IMR-90 (cell line): ENCODE results near the gene TSPEAR. TPM values are rescaled to one million over a fixed set of nuclear protein-coding genes. Genes with fewer than 3 reads are reported as not detected.

Experiments used
- ATAC-seq: fragments of 200-7000 bp; cut with Tn5 transposase; 2 replicates; pipeline ENCODE4 v1.9.1; 2020; ENCODE audit warnings: low read depth, mild to moderate bottlenecking, moderate library complexity
- BruUV-seq: library from RNA; stranded (reverse); fragments of 400-500 nt; replicated peaks from 2 replicates; lab custom pipeline; 2021; lab: Mats Ljungman, UMichigan
- CTCF ChIA-PET: fragments of 300-600 bp; formaldehyde crosslinking; extraction: SDS; loops from one replicate; lab custom pipeline; 2021; ENCODE audit warnings: antibody characterized with exemption; lab: Yijun Ruan, JAX
- POLR2A ChIA-PET: fragments of 300-600 bp; sonication (Branson Sonifier 250); formaldehyde crosslinking; loops from one replicate; lab custom pipeline; 2022; ENCODE audit warnings: antibody characterized with exemption; ENCODE audit not compliant: unreplicated experiment; lab: Charles Lee
- DNase-seq: peaks from one replicate; pipeline ENCODE4 v3.0.0; 2013
- H2AFZ ChIP-seq: replicated peaks from 2 replicates; pipeline ENCODE3; 2013; ENCODE audit warnings: low read length, mild to moderate bottlenecking; ENCODE audit not compliant: poor library complexity
- H2AK5ac ChIP-seq: 2 replicates; pipeline ENCODE4 v1.6.1; 2013; ENCODE audit warnings: low read depth, low read length, inconsistent platforms
- H2AK9ac ChIP-seq: replicated peaks from 2 replicates; pipeline ENCODE3; 2013; ENCODE audit warnings: mild to moderate bottlenecking, low read depth, low read length, moderate library complexity; ENCODE audit not compliant: poor library complexity
- H2BK120ac ChIP-seq: 2 replicates; pipeline ENCODE4 v1.6.1; 2013; ENCODE audit warnings: low read depth, low read length, inconsistent platforms
- H2BK15ac ChIP-seq: 3 replicates; pipeline ENCODE4 v1.6.1; 2013; ENCODE audit warnings: low read depth, low read length, inconsistent platforms
- H2BK20ac ChIP-seq: 2 replicates; pipeline ENCODE4 v1.6.1; 2013; ENCODE audit warnings: low read depth, mild to moderate bottlenecking, inconsistent platforms, low read length, moderate library complexity
- H2BK5ac ChIP-seq: 2 replicates; pipeline ENCODE4 v1.6.1; 2013; ENCODE audit warnings: mild to moderate bottlenecking, low read depth, low read length, inconsistent platforms; ENCODE audit not compliant: poor library complexity, severe bottlenecking
- H3K14ac ChIP-seq: replicated peaks from 2 replicates; pipeline ENCODE4 v1.6.1; 2013; ENCODE audit warnings: low read depth, low read length, inconsistent platforms
- H3K18ac ChIP-seq: 2 replicates; pipeline ENCODE4 v1.6.1; 2013; ENCODE audit warnings: low read depth, low read length, control low read depth
- H3K23ac ChIP-seq: 2 replicates; pipeline ENCODE4 v1.6.1; 2013; ENCODE audit warnings: low read depth, low read length, inconsistent platforms
- H3K27ac ChIP-seq: 2 replicates; pipeline ENCODE4 v1.5.1; 2013; ENCODE audit warnings: mild to moderate bottlenecking, control low read depth, low read length; ENCODE audit not compliant: insufficient read depth
- H3K27me3 ChIP-seq: 2 replicates; pipeline ENCODE4 v1.6.1; 2013; ENCODE audit warnings: low read length; ENCODE audit not compliant: control insufficient read depth, insufficient read depth
- H3K36me3 ChIP-seq: 2 replicates; pipeline ENCODE4 v1.6.1; 2013; ENCODE audit warnings: low read length, mixed read lengths; ENCODE audit not compliant: control insufficient read depth, insufficient read depth
- H3K4ac ChIP-seq: 2 replicates; pipeline ENCODE4 v1.6.1; 2013; ENCODE audit warnings: low read depth, low read length, inconsistent platforms
- H3K4me1 ChIP-seq: 2 replicates; pipeline ENCODE4 v1.6.1; 2013; ENCODE audit warnings: low read length, mixed read lengths; ENCODE audit not compliant: control insufficient read depth, insufficient read depth
- H3K4me2 ChIP-seq: 2 replicates; pipeline ENCODE4 v1.6.1; 2013; ENCODE audit warnings: low read depth, mild to moderate bottlenecking, control low read depth, low read length, moderate library complexity
- H3K4me3 ChIP-seq: 2 replicates; pipeline ENCODE4 v1.5.1; 2013; ENCODE audit warnings: low read depth, mild to moderate bottlenecking, control low read depth, low read length, moderate library complexity; ENCODE audit not compliant: insufficient read depth
- H3K56ac ChIP-seq: 2 replicates; pipeline ENCODE4 v1.6.1; 2013; ENCODE audit warnings: low read length, inconsistent platforms; ENCODE audit not compliant: insufficient read depth; ENCODE audit errors: extremely low read depth
- H3K79me1 ChIP-seq, 2 experiments: 2 replicates each; pipeline ENCODE4 v1.6.1; 2013; ENCODE audit warnings: low read length in 2 of 2, inconsistent platforms in 1 of 2, low read depth in 1 of 2
- H3K9ac ChIP-seq: 2 replicates; pipeline ENCODE4 v1.6.1; 2013; ENCODE audit warnings: low read depth, low read length, control low read depth
- H3K9me1 ChIP-seq: 2 replicates; pipeline ENCODE4 v1.6.1; 2013; ENCODE audit warnings: low read length, inconsistent platforms; ENCODE audit not compliant: insufficient read depth
- H3K9me3 ChIP-seq: 2 replicates; pipeline ENCODE4 v1.6.1; 2013; ENCODE audit warnings: low read length; ENCODE audit not compliant: control insufficient read depth, insufficient read depth
- H4K20me1 ChIP-seq: 2 replicates; pipeline ENCODE4 v1.6.1; 2013; ENCODE audit warnings: low read length, inconsistent platforms; ENCODE audit not compliant: insufficient read depth
- H4K5ac ChIP-seq: 2 replicates; pipeline ENCODE4 v1.6.1; 2013; ENCODE audit warnings: mild to moderate bottlenecking, low read depth, low read length, control low read depth
- H4K8ac ChIP-seq, 2 experiments: 2 replicates each; pipeline ENCODE4 v1.6.1; 2013; ENCODE audit warnings: low read depth in 2 of 2, low read length in 2 of 2, control low read depth in 1 of 2, inconsistent platforms in 1 of 2
- H4K91ac ChIP-seq: 2 replicates; pipeline ENCODE4 v1.6.1; 2013; ENCODE audit warnings: low read depth, low read length, inconsistent platforms; ENCODE audit not compliant: insufficient read depth
- CEBPB ChIP-seq: IDR thresholded peaks from 2 replicates; pipeline ENCODE4 v1.6.1; 2012; ENCODE audit warnings: low read depth, low read length, improper control_type of control experiment
- CHD1 ChIP-seq: IDR thresholded peaks from 2 replicates; pipeline ENCODE4 v1.6.1; 2012; ENCODE audit warnings: low read depth, low read length, improper control_type of control experiment
- FOS ChIP-seq: fragments of 150-350 bp; IDR thresholded peaks from 2 replicates; pipeline ENCODE4 v1.6.1; 2016; ENCODE audit warnings: low read depth, low read length
- MAZ ChIP-seq: IDR thresholded peaks from 2 replicates; pipeline ENCODE4 v1.6.1; 2012; ENCODE audit warnings: low read depth, mild to moderate bottlenecking, low read length, improper control_type of control experiment, moderate library complexity, borderline replicate concordance
- MXI1 ChIP-seq: IDR thresholded peaks from 2 replicates; pipeline ENCODE4 v1.6.1; 2012; ENCODE audit warnings: low read depth, mild to moderate bottlenecking, low read length, moderate library complexity, borderline replicate concordance
- POLR2A ChIP-seq: IDR thresholded peaks from 2 replicates; pipeline ENCODE4 v1.6.1; 2012; ENCODE audit warnings: mild to moderate bottlenecking, low read depth, low read length
- RAD21 ChIP-seq: IDR thresholded peaks from 2 replicates; pipeline ENCODE4 v1.6.1; 2012; ENCODE audit warnings: low read length, improper control_type of control experiment
- RCOR1 ChIP-seq: IDR thresholded peaks from 2 replicates; pipeline ENCODE4 v1.6.1; 2012; ENCODE audit warnings: mild to moderate bottlenecking, low read length, improper control_type of control experiment; ENCODE audit not compliant: insufficient replicate concordance
- RFX5 ChIP-seq: IDR thresholded peaks from 2 replicates; pipeline ENCODE4 v1.8.0; 2012; ENCODE audit warnings: low read depth, mild to moderate bottlenecking, low read length, moderate library complexity
- SMC3 ChIP-seq: fragments of 150-350 bp; IDR thresholded peaks from 2 replicates; pipeline ENCODE4 v1.6.1; 2016; ENCODE audit warnings: low read depth, mild to moderate bottlenecking, antibody characterized with exemption, low read length, moderate library complexity
- WGBS, 2 experiments: methylation state at CpG; one replicate each; pipeline versions ENCODE4 v1.1.5 to v1.1.7; 2013; ENCODE audit warnings: missing lambda C conversion rate in 2 of 2; ENCODE audit not compliant: insufficient read length in 1 of 2; ENCODE audit errors: extremely low coverage in 2 of 2; 5-methylcytosine and 5-hydroxymethylcytosine counted together
- dilution Hi-C: fragments of 300-500 bp; cut with HindIII; formaldehyde crosslinking; loops from one replicate; pipeline ENCODE4 v1.14.3; 2018; ENCODE audit warnings: low sequenced_read_pairs; ENCODE audit not compliant: unreplicated experiment
- in situ Hi-C: fragments of 300-500 bp; cut with MboI; formaldehyde crosslinking; loops from 3 replicates; pipeline ENCODE4 v1.14.3; 2019; ENCODE audit warnings: low sequenced_read_pairs, inconsistent platforms, mixed read lengths
- intact Hi-C: fragments of 100-400 bp; cut with micrococcal nuclease; formaldehyde crosslinking; loops from 2 replicates; pipeline ENCODE4 v1.10.0; 2022
- polyA plus RNA-seq, 3 experiments: library from polyadenylated mRNA; depleted of rRNA; stranded (reverse); fragments of >200 nt; gene quantifications; 2 replicates each; pipeline ENCODE4 v1.2.3, GENCODE V29; 2012; ENCODE audit warnings: low replicate concordance in 1 of 3
- total RNA-seq: library from RNA; depleted of rRNA; stranded (reverse); fragments of >200 nt; gene quantifications from 2 replicates; pipeline ENCODE4 v1.2.3, GENCODE V29; 2012
- TF ChIP-seq, protein P1 (sequence below): fragments of 150-350 bp; IDR thresholded peaks from 2 replicates; pipeline ENCODE4 v1.6.1; 2016; ENCODE audit warnings: low read depth, mild to moderate bottlenecking, low read length, moderate library complexity, borderline replicate concordance
- TF ChIP-seq, protein P2 (sequence below): fragments of 150-350 bp; IDR thresholded peaks from 2 replicates; pipeline ENCODE4 v1.6.1; 2017; ENCODE audit warnings: mild to moderate bottlenecking, antibody characterized with exemption, low read length, low read depth
- TF ChIP-seq, protein P3 (sequence below): conservative IDR thresholded peaks from 2 replicates; pipeline ENCODE4 v1.5.1; 2012; ENCODE audit warnings: mild to moderate bottlenecking, low read depth, low read length, improper control_type of control experiment

The TSPEAR gene
- total and polyA plus RNA-seq, 2 of the 4 experiments (the other 2 are of a cell fraction): not detected

DNA sequence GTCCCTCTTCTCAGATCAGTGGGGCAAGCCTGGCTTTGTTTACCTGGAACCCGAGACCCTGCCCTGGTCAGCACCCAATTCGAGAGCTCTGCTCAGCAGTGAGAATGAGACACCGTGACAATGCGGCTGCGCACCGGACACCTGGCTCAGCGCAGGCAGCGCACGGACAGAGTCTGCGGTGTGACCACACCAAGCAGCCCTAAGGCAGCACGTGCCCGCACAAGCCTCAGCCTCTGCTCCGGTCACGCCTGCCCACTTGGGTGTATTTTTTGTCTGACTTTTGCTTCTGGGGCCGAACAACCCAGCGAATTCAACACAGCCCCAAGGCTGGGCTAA, 94.8 kb downstream of the TSPEAR start:
- no peak overlapping the region for H3K9ac ChIP-seq
- no peaks in the 10 kb centered on the region for H3K36me3 ChIP-seq
- no peak overlapping the region for H3K27ac ChIP-seq
- no peak overlapping the region for H2BK20ac ChIP-seq
- no peak overlapping the region for H3K18ac ChIP-seq
- H2BK120ac ChIP-seq: no peak overlapping the region
- DNase-seq (no peak), ATAC-seq (no peak)
- H2AK5ac ChIP-seq: no peak overlapping the region
- H3K27me3 ChIP-seq: peaks cover 3% of the 10 kb centered on the region; the same call in 1 of the 2 replicates
- no peak overlapping the region for H3K14ac ChIP-seq
- no peak overlapping the region for H2AK9ac ChIP-seq
- H3K4me3 ChIP-seq: no peak overlapping the region
- H3K23ac ChIP-seq: no peak overlapping the region
- ChIA-PET POLR2A (no interaction called here), CTCF (no interaction called here)
- H4K5ac ChIP-seq: no peak overlapping the region
- WGBS, 2 experiments: 66% methylated on average over 11 of the region's 16 CpGs; no CpG with 5 or more reads in 1 of the 2 experiments
- H3K4me2 ChIP-seq: no peak overlapping the region
- no peak overlapping the region for H3K56ac ChIP-seq
- H4K20me1 ChIP-seq: no peaks in the 10 kb centered on the region
- in situ Hi-C loops: no loop called here
- H2BK15ac ChIP-seq: no peak overlapping the region
- H2BK5ac ChIP-seq: no peak overlapping the region
- no peak overlapping the region for H2AFZ ChIP-seq
- dilution Hi-C loops: no loop called here
- no peaks in the 10 kb centered on the region for H3K9me1 ChIP-seq
- no peak overlapping the region for H3K4ac ChIP-seq
- no TSS peak for BruUV-seq
- peaks cover 12% of the 10 kb centered on the region for H3K9me3 ChIP-seq
- TF ChIP-seq MAZ (no peak), SMC3 (no peak), POLR2A (no peak), MXI1 (no peak), RCOR1 (no peak), FOS (no peak), RAD21 (no peak), CHD1 (no peak), RFX5 (no peak), CEBPB (no peak)
- TF ChIP-seq, protein P1, sequence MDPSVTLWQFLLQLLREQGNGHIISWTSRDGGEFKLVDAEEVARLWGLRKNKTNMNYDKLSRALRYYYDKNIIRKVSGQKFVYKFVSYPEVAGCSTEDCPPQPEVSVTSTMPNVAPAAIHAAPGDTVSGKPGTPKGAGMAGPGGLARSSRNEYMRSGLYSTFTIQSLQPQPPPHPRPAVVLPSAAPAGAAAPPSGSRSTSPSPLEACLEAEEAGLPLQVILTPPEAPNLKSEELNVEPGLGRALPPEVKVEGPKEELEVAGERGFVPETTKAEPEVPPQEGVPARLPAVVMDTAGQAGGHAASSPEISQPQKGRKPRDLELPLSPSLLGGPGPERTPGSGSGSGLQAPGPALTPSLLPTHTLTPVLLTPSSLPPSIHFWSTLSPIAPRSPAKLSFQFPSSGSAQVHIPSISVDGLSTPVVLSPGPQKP: no peak
- TF ChIP-seq, protein P2, sequence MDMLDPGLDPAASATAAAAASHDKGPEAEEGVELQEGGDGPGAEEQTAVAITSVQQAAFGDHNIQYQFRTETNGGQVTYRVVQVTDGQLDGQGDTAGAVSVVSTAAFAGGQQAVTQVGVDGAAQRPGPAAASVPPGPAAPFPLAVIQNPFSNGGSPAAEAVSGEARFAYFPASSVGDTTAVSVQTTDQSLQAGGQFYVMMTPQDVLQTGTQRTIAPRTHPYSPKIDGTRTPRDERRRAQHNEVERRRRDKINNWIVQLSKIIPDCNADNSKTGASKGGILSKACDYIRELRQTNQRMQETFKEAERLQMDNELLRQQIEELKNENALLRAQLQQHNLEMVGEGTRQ: no peak
- TF ChIP-seq, protein P3, sequence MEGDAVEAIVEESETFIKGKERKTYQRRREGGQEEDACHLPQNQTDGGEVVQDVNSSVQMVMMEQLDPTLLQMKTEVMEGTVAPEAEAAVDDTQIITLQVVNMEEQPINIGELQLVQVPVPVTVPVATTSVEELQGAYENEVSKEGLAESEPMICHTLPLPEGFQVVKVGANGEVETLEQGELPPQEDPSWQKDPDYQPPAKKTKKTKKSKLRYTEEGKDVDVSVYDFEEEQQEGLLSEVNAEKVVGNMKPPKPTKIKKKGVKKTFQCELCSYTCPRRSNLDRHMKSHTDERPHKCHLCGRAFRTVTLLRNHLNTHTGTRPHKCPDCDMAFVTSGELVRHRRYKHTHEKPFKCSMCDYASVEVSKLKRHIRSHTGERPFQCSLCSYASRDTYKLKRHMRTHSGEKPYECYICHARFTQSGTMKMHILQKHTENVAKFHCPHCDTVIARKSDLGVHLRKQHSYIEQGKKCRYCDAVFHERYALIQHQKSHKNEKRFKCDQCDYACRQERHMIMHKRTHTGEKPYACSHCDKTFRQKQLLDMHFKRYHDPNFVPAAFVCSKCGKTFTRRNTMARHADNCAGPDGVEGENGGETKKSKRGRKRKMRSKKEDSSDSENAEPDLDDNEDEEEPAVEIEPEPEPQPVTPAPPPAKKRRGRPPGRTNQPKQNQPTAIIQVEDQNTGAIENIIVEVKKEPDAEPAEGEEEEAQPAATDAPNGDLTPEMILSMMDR: no peak
- intact Hi-C loops: no loop called here
- no peak overlapping the region for H4K8ac ChIP-seq
- H3K4me1 ChIP-seq: no peaks in the 10 kb centered on the region
- H3K79me1 ChIP-seq: no peaks in the 10 kb centered on the region
- no peak overlapping the region for H4K91ac ChIP-seq
